GM12878 (cell line): ENCODE measurements around the gene MEGF9. TPM values are rescaled to one million over a fixed set of nuclear protein-coding genes. Genes with fewer than 3 reads are reported as not detected.

Experiments used
- ATF2 ChIP-seq: IDR thresholded peaks from 2 replicates; pipeline ENCODE4 v1.6.1; 2012; ENCODE audit warnings: low read length, inconsistent platforms
- BCL11A ChIP-seq: IDR thresholded peaks from 2 replicates; pipeline ENCODE4 v1.6.1; 2011; ENCODE audit warnings: low read depth, low read length
- CUX1 ChIP-seq: IDR thresholded peaks from 2 replicates; pipeline ENCODE4 v1.6.1; 2012; ENCODE audit warnings: improper control_type of control experiment, low read depth, low read length; ENCODE audit not compliant: insufficient replicate concordance
- EP300 ChIP-seq, 2 experiments: fragments of 150-350 bp in 1 of 2; IDR thresholded peaks; 2 replicates each; pipeline ENCODE4 v1.6.1; 2011 to 2012; ENCODE audit warnings: low read depth in 2 of 2, low read length in 2 of 2, borderline replicate concordance in 1 of 2, improper control_type of control experiment in 1 of 2, inconsistent platforms in 1 of 2; ENCODE audit not compliant: control insufficient read depth in 1 of 2
- HCFC1 ChIP-seq: fragments of 150-350 bp; IDR thresholded peaks from 2 replicates; pipeline ENCODE4 v1.6.1; 2014; ENCODE audit warnings: low read length
- IKZF1 ChIP-seq: fragments of 450-650 bp; conservative IDR thresholded peaks from 2 replicates; pipeline ENCODE4 v1.6.1; 2017; ENCODE audit warnings: antibody characterized with exemption, mild to moderate bottlenecking
- IKZF2 ChIP-seq, 2 experiments: fragments of 450-650 bp; IDR thresholded peaks; 2 replicates each; pipeline ENCODE4 v1.6.1; 2017; ENCODE audit warnings: mild to moderate bottlenecking in 2 of 2, moderate library complexity in 2 of 2
- JUNB ChIP-seq: IDR thresholded peaks from 2 replicates; pipeline ENCODE4 v1.6.1; 2016; ENCODE audit warnings: antibody characterized with exemption, mild to moderate bottlenecking
- MTA2 ChIP-seq: fragments of 450-650 bp; IDR thresholded peaks from 2 replicates; pipeline ENCODE4 v1.6.1; 2016; ENCODE audit warnings: low read depth, mild to moderate bottlenecking, moderate library complexity
- RUNX3 ChIP-seq: IDR thresholded peaks from 2 replicates; pipeline ENCODE4 v1.6.1; 2012; ENCODE audit warnings: low read length, inconsistent platforms
- SIN3A ChIP-seq: IDR thresholded peaks from 2 replicates; pipeline ENCODE4 v1.6.1; 2012; ENCODE audit warnings: low read depth, low read length, improper control_type of control experiment
- SPI1 ChIP-seq: IDR thresholded peaks from 2 replicates; pipeline ENCODE4 v1.6.1; 2011; ENCODE audit warnings: low read depth, mild to moderate bottlenecking, low read length, moderate library complexity, borderline replicate concordance; ENCODE audit not compliant: insufficient read depth
- TCF7 ChIP-seq: IDR thresholded peaks from 2 replicates; pipeline ENCODE4 v1.6.1; 2014; ENCODE audit warnings: antibody characterized with exemption, borderline replicate concordance
- USF1 ChIP-seq: IDR thresholded peaks from 2 replicates; pipeline ENCODE4 v1.6.1; 2011; ENCODE audit warnings: borderline replicate concordance, low read depth, mild to moderate bottlenecking, moderate library complexity, mixed read lengths, low read length; ENCODE audit not compliant: insufficient read depth; ENCODE audit errors: extremely low read length
- ZNF217 ChIP-seq: fragments of 450-650 bp; IDR thresholded peaks from 2 replicates; pipeline ENCODE4 v1.6.1; 2017; ENCODE audit warnings: antibody characterized with exemption, mild to moderate bottlenecking
- polyA plus RNA-seq, 11 experiments: library from polyadenylated mRNA; depleted of rRNA in 4 of 11; unstranded in 6 of 11; stranded (reverse) in 5 of 11; fragments of >200 nt; fragmentation: Nextera tagmentation in 4 of 11; fragmentation: Illumina TruSeq in 1 of 11; extraction: Ambion mirVana in 4 of 11; extraction: Trizol in 1 of 11; gene quantifications; 1 replicate in 1 of 11; 2 replicates in 10 of 11; pipeline versions ENCODE4 v1.2.1 to v1.2.3, GENCODE V29; 2011 to 2016; ENCODE audit warnings: inconsistent platforms in 2 of 11, missing spikeins in 2 of 11, low read depth in 1 of 11
- total RNA-seq, 4 experiments: library from RNA; depleted of rRNA in 3 of 4; stranded (reverse); fragments of >200 nt in 3 of 4; fragmentation: Illumina TruSeq in 1 of 4; extraction: Trizol in 1 of 4; gene quantifications; 2 replicates each; pipeline versions ENCODE4 v1.2.1 to v1.2.3, GENCODE V29; 2013 to 2021

Gene MEGF9
- total and polyA plus RNA-seq, 10 of the 15 experiments (the other 5 are each of a cell fraction or from before 2014, with no cell fraction given): 0.71 to 5.1 (median 2.6) TPM

- TF ChIP-seq SPI1 (peak; percentile 17; the same call in 1 of the 2 replicates), BCL11A (peak; percentile 54; the same call in 1 of the 2 replicates), SIN3A (no peak), ZNF217 (no peak), CUX1 (no peak), IKZF1 (peak; percentile 78), IKZF2 (IDR thresholded peaks at IDR 0.05) (peak; percentile 81 to 86), TCF7 (no peak), ATF2 (peak; percentile 71; the same call in 1 of the 2 replicates), EP300 (IDR thresholded peaks at IDR 0.05; ENCODE audit: borderline replicate concordance in 1 of 2, control insufficient read depth in 1 of 2, low read depth in 2 of 2, low read length in 2 of 2) (peak in 1 of 2 experiments; percentile 28; a peak in 2 of 4 replicates), USF1 (no peak), RUNX3 (peak; percentile 59; the same call in 1 of the 2 replicates), JUNB (peak; percentile 70), HCFC1 (no peak), MTA2 (peak; percentile 72)
Measured at GRCh38 chr9:120583958-120584369, 130.3 kb downstream of the MEGF9 start (continued).
